C4-2B (cell line): Measurements from ENCODE around the gene BRD9.

ENCODE experiments used
- CTCF ChIP-seq: fragments of 450-650 bp; conservative IDR thresholded peaks from 2 replicates; pipeline ENCODE4 v1.5.1; 2017; ENCODE audit warnings: mild to moderate bottlenecking
- ZFX ChIP-seq: fragments of 450-650 bp; IDR thresholded peaks from 2 replicates; pipeline ENCODE4 v1.6.1; 2017

- TF ChIP-seq CTCF = no peak
- TF ChIP-seq ZFX = no peak
Observed at GRCh38 chr5:909086-909485, 16.5 kb upstream of the BRD9 start.
